Limb (tissue), 2 donors: ENCODE measurements around the gene RBM17.
"Not testable (repeated sequence)": the region's sequence is repeated elsewhere in the genome, so short reads cannot be mapped to it uniquely, and the experiment has no call there.

Experiments used
- DNase-seq, 2 donors: peaks; one replicate each; pipeline ENCODE4 v3.0.0-alpha.2; 2016; ENCODE audit errors: extremely low spot score in 2 of 2

The RBM17 gene

DNA sequence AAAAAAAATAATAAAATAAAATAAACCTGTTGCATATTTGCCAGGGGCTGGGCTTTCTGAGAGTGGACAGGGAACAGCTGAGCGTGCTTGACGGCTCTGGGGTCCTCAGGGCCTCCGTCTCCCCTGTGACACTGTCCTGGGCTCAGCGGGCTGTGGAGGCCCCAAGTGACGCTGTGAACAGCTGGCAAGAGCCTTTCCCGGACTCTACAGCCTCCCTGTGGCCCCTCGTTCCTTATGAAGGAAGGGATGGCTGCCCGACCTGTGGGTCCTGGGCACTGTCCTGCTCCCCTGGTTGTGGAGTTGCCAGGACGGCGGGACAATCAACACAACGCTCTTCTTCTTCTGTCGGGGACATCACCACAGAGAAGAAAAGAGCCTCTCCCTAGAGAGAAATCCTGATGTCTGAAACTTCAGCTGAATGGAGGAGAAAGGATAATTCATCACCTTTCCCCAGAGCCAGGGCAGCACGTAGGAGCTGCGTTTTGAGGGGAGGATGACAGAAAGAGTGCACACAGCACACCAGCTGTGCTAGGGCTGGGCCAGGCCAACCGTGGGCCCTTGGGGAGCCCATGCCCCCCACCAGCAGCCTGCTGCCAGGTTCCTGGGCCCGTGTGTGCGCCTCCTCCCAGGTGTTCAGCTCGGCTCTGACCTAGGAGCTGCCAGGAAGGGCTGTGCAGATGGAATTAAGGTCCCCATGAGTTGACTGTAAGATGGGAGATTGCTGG, 45.4 kb downstream of the RBM17 start:
- no peak for DNase-seq

DNA sequence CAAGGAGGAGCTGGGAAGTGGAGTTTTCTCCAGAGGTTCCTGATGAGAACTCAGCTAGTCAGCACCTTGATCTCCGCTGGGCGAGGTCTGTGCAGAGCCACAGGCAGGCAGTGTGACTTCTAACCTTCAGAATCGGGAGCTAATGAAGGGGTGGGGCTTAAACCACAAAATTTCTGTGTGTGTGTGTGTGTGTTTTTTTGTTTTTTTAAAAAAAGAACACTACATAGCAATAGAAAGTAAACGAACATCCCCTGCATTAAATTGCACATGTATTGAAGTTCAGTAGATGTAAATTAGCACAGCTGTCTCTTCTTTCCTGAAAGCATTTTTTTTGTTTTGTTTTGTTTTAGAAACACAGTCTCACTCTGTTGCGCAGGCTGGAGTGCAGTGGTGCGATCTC, 46.2 kb downstream of the RBM17 start:
- DNase-seq = no peak

DNA sequence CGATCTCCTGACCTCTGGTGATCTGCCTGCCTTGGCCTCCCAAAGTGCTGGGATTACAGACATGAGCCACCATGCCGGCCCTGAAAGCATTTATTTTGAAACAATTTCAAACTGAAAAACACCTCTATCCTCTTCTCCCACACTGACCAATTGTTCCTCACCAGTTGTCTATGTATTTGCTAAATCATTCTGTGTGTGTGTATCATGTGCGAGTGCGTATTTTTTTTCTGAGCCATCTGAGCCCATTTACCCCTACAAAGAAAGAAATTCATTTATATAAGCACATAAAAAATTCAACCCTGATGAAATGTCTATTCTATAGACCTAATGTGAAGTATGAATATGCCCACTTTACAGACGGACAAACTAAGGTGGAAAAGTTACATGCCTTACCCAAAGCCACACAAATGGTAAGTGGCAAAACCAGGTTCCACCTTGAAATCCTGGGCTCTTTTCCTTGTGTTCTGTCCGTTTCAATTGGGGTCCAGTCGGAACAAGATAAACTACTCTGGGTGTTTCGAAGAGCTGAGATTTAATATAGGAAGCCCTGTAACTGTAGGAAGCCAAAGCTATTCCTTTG, 46.8 kb downstream of the RBM17 start:
- no peak for DNase-seq

DNA sequence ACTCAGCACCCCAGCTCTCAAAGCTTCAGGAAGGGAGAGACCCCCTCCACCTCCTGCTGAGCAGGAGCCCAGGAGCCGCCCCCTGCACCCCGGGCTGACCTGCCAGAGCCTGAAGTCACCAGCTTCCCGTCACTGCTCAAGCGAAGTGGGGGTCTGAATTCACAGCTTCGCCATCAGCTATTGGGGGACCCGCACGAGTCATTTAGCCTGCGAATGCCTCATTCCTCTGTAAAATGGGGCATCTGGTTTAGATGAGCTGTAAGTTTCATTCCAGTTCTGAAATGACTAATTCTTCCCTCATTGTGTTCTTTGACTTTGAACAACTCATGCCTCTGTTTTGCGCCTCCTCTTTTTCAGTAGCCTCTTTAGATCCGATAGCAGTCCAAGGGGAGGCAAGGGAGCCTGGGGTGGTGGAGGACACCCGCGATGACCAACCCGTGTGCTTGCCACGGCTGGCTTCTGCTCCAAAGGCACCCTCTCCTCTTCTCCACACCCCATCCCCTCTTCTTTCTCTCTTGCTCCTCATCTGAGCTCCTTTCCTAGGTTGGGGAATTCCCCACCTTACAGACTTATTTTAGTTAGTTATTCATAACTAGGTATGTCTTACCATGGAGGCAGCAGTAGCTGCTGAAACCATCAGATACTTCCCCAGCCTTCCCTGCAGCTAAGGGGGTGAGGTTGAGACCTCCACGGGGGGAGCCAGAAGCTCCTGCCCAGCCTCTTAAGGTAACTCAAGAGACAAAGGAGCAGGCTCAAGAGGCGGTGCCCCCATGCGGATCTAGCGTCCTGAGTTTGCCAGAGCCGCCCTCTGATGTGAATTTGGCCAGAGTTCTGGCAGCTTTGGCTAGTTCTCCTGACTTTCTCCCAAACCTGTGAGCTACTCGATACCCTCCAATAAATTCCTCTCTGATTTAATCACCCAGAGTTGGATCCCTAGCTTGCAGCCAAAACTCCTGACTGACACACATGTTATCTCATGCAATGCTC, 47.7 kb downstream of the RBM17 start:
- no peak for DNase-seq

DNA sequence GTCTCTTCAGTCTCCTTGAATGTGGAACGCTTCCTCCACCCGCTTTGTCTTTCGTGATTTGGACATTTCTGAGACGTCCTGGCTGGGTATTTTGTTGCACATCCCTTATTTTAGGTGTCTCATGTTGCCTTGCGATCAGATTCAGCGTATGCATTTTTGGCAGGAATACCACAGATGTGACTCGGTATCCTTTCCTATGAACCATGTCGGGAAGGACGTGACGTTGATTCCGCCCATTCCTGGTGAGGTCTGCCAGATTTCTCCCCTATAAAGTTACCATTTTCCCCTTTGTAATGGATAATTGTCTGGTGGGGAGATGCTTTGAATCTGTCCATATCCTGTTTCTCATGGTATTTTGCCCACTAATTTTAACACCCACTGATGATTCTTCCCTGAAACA, 49.6 kb downstream of the RBM17 start:
- DNase-seq = no peak

DNA sequence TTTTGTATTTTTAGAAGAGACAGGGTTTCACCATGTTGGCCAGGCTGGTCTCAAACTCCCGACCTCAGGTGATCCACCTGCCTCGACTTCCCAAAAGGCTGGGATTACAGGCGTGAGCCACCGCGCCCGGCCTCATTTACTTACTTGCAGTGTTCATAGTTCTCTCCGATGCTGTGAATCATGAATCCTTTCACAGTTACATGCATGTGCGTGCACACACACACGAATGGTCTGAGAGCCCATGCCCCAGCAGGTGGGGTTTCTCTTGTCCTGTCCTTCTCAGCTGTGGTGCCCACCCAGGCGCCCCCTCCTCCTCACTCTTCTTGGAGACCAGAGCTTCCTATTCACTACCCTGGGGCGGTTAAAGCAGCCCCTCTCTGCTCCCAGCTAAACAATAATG, 50.6 kb downstream of the RBM17 start:
- DNase-seq = no peak

DNA sequence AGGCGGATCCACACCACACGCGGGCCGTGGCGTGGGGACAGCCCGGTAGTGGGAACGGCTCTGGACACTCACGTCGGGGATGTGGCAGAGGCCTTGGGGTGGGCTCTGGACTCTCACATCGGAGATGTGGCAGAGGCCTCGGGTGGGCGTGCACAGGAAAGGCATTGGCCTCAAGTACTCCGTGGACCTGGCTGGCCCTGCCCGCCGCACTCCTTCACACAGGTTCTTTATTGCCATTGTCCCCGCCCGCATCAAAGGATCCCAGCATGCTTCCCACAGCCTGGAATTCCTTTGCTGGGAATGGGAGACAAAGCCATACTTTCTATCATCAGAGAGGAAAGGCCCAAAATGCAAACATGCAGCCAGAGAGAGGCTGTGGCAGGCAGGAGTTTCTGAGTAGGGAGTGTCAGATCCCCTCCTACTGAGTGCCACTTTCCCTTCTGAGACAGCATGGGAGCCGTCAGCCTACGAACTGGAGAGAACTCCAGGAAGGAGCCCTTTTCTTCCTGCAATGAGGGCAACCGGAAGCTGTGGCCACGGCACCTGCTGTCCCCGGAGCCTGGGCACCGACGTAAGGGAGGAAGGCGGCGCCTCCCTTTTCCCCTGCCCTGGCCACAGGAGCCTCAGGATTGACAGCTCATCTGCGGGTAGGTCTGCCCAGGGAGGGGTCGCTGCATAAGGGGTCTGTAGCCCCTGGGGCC, 51.5 kb downstream of the RBM17 start:
- no peak for DNase-seq

DNA sequence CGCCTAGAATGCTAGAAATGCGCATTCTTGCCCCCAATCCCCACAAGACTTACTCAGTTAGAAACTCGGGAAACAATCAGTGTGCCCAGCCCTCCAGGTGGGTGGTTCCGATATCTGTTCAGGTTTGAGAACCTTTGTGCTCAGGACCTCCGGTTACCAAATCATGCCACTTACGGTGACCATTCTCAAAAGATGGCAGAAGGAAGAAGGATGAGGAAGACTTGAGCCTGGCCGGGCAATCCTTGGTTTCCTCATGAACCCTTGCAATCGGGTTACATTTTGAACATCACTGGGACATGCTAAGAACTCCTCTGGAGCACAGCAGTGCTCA, 52.1 kb downstream of the RBM17 start:
- no peak for DNase-seq

DNA sequence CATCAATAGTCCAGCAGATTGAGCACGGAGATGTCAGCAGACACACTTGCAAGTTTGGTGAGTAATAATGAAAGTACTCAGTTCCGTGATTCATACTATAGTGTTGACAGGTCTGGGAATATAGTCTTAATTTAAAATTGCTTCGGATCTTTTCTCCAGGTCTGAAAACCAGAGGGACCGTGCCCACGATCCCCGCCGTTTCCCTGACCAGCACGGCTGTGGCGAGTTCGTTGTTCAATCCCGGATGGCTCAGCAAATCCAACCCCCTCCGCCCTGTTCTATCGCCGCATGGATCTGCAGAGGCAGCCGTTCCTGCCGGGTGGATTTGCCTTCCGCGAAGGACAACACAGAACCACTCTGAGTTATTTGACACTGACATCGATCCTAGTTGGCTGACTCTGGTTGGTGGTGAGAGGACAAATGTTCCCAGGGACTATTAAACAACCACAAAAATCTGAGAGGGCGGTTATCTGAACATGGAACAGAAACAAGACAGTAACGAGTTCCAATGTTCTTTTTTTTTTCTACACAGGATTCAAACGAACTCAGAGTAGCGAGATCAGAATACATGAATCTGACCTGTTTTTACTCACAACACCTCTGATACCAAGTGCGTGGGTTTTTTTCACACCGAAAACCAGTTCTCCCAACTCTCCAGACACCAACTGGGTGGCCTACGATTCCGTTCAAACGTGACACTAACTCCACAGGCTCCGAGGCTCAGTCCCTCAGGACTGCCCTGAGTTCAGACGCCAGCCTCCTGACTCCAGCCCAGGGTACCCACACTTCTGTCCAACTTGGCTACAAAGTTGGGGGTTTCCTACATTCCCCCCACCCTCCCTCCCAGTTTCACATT, 52.7 kb downstream of the RBM17 start:
- no peak for DNase-seq

DNA sequence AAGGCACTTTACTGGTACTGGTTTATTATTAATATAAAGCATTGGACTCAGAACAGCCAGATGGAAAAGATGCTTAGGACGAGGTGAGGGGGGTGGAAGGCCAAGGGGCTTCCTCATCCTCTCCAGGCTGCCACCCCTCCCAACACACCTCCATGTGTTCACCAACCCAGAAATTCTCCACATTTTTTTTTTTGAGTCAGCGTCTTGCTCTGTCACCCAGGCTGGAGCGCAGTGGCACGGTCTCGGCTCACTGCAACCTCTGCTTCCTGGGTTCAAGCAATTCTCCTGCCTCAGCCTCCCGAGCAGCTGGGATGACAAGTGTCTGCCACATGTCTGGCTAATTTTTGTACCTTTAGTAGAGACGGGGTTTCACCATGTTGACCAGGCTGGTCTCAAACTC, 53.4 kb downstream of the RBM17 start:
- not testable (repeated sequence) for DNase-seq

DNA sequence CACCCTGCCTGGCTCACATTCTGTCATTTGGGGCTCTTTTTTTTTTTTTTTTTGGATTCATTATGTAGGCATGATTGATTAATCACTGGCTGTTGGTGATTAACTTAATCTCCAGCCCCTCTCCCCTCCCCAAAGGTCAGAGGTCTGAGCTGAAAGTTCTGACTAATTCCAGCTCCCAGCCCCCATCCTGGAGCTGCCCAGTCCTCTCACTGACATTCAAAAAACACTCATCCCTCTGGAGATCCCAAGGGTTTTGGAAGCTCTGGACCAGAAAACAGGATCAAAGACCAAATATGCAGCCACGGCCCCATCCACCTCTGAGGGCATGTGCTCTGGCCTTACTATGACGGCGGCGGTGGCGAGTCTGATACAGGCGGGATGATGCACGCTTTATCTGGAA, 53.8 kb downstream of the RBM17 start:
- DNase-seq = no peak

DNA sequence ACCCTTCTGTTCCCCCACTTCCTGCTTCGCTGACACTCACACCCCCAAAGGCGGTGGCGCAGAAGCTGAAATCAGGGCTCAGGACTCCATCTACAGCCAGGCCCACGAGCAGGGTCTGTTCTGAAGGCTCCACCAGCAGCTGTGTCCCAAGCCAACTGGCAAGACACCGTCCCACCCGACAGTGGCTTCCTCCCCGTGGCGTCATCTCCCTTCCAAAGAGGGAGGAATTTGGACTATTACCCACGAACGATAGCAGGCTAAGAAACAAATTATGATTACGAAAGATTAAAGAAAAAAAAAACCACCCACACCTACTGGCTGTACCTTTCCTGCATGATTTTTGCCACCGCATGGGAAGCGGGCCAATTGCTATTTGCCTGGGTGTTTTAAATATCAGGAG, 54.3 kb downstream of the RBM17 start:
- DNase-seq = no peak

DNA sequence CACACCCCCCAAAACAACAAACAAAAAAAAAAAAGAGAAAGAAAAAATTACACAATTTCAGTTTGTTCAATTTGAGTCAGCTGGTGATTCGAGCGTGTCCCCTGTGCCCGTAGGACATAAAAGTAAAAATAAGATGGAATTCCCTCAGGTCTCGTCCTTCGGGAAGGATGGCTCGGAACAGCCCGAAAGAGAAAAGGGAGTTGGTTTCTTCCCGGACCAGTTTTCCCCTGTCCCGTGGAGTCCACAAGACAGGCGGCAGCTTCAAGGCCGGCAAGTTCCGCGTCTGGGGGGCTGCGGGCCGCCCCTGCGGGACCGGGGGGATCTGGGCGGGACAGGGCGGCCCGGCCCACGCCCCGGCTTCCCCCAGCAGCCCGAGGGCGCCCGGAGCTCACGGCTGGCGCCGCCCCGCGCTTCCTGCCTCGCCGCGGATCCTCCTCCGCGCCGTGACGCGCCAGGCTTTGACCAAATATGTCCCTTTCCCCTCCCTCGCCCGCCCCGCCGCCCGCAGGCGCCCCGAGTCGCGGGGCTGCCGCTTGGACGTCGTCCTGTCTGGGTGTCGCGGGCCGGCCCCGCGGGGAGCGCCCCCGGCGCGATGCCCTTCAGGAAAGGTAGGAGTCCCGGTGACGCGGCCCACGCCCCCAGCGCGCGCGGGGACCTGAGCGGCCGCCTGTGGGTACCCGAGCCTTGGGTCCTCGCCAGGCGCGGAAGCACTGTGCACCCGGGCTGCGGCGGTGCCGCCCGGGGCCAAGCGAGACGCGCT, 55.8 kb downstream of the RBM17 start:
- peak; percentile 74 to 88 for DNase-seq

DNA sequence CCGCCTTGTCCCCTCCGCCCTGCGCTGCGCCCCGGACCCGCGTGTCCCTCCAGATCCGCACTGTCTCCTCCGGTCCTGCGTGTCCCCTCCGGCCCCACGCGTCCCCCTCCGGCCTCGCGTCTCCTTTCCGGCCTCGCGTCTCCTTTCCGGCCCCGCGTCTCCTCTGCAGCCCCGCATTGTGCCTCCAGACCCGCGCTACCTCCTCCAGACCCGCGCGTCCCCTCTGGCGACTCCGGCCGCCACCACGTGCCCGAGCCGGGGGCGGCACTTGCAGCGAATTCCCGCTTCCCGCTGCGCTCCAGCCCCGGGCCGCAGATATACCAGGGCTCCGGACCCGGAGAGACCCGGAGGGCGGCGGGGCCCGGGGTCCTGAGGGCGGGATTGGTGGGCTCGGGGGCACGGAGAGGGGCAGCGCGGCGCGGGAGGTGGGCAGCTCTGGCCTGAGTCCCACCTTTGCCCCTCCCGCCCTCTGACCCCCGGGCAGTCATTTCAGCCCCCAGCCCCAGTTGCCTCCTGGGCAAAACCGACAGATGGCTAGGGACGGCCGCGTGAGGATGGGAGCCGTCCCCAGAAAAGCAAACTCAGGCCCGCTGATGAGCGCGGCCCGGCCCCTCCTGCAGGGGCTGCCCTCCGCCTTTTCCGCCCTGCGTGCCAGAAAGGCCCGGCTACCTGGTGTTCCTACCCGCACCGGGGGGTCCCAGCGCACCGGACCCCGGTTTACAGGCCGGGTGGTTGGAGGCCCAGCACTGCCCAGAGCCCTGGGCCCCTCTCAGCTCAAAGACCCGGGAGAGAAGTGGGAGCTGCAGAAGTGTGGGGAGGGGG, 56.5 kb downstream of the RBM17 start:
- DNase-seq = no peak

DNA sequence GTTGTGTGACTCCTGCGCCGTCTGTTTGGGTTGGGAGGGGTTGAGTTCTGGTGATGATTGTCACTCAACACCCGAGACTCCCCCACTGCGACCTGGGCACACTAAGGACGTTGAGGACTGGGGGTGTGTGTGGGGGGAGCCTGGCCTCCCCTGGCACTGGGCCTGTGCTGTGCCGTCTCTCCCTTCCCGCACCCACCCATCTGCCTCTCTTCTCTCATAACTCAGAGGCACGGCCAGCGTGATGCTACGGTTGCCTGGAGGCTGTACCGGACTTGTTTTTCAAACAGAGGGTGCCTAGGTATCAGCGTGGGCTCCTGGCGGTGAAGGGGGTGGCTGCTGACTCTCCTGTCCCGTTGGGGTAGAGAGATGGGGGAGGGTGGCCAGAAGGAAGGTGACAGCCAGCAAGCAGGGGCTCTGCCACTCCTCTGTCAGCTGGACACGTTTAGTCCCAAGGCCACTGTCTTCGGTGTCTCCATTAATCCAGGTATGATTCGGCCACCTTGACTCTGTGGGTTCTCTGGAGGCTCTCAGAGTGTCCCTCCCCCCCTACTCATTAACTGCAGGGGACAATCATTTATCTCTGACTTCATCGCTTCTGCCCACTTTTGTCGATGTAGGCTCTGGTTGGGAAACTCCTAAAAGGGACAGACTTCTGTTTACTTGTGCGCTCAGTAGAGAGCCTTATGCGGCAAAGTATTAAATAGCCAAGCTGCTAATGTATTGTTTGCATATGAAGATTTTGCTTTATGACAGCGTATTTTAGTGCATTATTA, 57.4 kb downstream of the RBM17 start:
- DNase-seq = no peak

DNA sequence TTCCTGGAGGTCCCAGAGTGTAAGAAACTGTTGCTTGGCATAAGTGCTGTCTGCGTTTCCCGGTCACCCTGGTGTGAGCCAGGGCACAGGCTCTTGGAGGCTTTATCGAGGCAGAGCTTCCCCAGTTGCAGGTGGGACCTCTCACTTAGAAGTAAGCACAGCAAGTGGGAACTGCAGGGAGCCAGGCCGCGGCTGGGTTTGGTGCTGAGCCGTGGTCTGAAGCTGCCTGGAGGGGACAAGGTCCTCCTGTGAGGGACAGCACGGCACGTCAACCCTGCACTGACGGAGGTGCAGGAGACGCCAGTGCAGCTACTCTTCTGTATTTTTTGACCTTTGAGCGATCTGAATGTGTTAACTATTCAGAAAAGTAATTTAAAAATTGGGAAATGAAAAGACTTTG, 58.1 kb downstream of the RBM17 start:
- DNase-seq = no peak

DNA sequence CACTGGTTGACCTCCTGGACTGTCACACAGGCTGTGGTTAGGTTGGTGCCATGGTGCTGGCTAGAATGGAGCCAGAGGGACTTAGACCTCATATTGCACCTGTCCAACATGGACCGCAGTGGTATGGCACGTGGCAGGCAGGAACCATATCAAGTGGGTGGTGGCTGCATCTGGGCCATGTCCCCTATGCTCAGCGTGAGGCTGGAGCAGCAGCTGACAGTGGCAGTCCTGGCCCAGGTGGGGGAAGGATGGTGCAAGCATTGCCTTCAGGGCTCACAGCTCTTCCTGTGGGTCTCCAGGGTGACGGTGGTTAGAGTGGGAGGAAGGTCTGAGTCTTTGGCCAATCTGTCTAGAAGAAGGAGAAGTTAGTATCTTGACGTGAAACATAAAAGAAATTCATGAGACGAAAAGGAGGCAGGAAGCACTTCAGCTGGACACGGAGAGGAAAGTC, 59.4 kb downstream of the RBM17 start:
- DNase-seq = no peak

DNA sequence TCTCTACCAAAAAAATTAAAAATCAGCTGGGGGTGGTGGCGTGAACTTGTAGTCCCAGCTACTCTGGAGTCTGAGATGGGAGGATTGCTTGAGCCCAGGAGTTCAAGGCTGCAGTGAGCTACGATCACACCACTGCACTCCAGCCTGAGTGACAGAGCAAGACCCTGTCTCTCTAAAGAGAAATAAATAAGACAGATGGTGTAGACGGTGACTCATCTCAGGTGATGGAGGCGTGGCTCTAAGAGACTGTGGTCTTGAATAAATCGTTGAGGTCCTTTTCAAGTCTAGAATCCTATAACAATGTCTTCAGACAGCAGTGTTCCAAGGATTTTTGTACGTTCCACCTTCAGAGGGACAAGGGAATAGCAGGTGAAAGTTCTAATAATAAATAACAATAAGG, 60.1 kb downstream of the RBM17 start:
- DNase-seq = no peak
